ENCODE data around the gene LMO2.

The LMO2 gene

GRCh38 chr11:33884601-33885000, 7.3 kb downstream of the LMO2 start:
- Histone ChIP-seq H3K4me2 (no peak overlapping the region), H3K36me3 (ENCODE audit: insufficient read depth) (no peaks in the 10 kb centered on the region), H3K9ac (no peak overlapping the region), H3K79me2 (ENCODE audit: insufficient read depth, low read depth) (no peaks in the 10 kb centered on the region), H3K4me3 (IDR thresholded peaks at IDR 0.05; ENCODE audit: insufficient read depth, low read depth, low read length) (no peak overlapping the region), H3K4me1 (ENCODE audit: low read depth, poor library complexity, severe bottlenecking) (no peaks in the 10 kb centered on the region), H2AFZ (ENCODE audit: low read depth) (no peak overlapping the region), H3K27ac (no peak overlapping the region), H3K27me3 (ENCODE audit: insufficient read depth, low read depth) (no peaks in the 10 kb centered on the region), H4K20me1 (ENCODE audit: insufficient read depth) (no peaks in the 10 kb centered on the region)
- TF ChIP-seq CTCF (conservative IDR thresholded peaks at IDR 0.05; ENCODE audit: low read depth, low read length) = no peak

GRCh38 chr11:33884035-33884434, 7.8 kb downstream of the LMO2 start:
- Histone ChIP-seq H3K9ac (no peak overlapping the region), H3K79me2 (ENCODE audit: insufficient read depth, low read depth) (no peaks in the 10 kb centered on the region), H3K4me3 (IDR thresholded peaks at IDR 0.05; ENCODE audit: insufficient read depth, low read depth, low read length) (no peak overlapping the region), H4K20me1 (ENCODE audit: insufficient read depth) (no peaks in the 10 kb centered on the region), H3K4me1 (ENCODE audit: low read depth, poor library complexity, severe bottlenecking) (no peaks in the 10 kb centered on the region), H3K4me2 (no peak overlapping the region), H3K27ac (no peak overlapping the region), H2AFZ (ENCODE audit: low read depth) (no peak overlapping the region), H3K27me3 (ENCODE audit: insufficient read depth, low read depth) (no peaks in the 10 kb centered on the region), H3K36me3 (ENCODE audit: insufficient read depth) (no peaks in the 10 kb centered on the region)
- no peak for TF ChIP-seq CTCF (conservative IDR thresholded peaks at IDR 0.05; ENCODE audit: low read depth, low read length)

GRCh38 chr11:33881651-33882503, 10.0 kb downstream of the LMO2 start:
- Histone ChIP-seq H4K20me1 (ENCODE audit: insufficient read depth) (no peaks in the 10 kb centered on the region), H3K79me2 (ENCODE audit: insufficient read depth, low read depth) (no peaks in the 10 kb centered on the region), H3K9ac (no peak overlapping the region), H2AFZ (ENCODE audit: low read depth) (no peak overlapping the region), H3K36me3 (ENCODE audit: insufficient read depth) (no peaks in the 10 kb centered on the region), H3K4me1 (ENCODE audit: low read depth, poor library complexity, severe bottlenecking) (no peaks in the 10 kb centered on the region), H3K4me3 (IDR thresholded peaks at IDR 0.05; ENCODE audit: insufficient read depth, low read depth, low read length) (no peak overlapping the region), H3K27me3 (ENCODE audit: insufficient read depth, low read depth) (no peaks in the 10 kb centered on the region), H3K4me2 (no peak overlapping the region), H3K27ac (no peak overlapping the region)
- no peak for TF ChIP-seq CTCF (conservative IDR thresholded peaks at IDR 0.05; ENCODE audit: low read depth, low read length)

GRCh38 chr11:33880979-33881378, 10.9 kb downstream of the LMO2 start:
- no peaks in the 10 kb centered on the region for H3K4me1 ChIP-seq (ENCODE audit: low read depth, poor library complexity, severe bottlenecking)
- H3K27ac ChIP-seq = no peak overlapping the region
- no peak overlapping the region for H3K9ac ChIP-seq
- H4K20me1 ChIP-seq (ENCODE audit: insufficient read depth) = no peaks in the 10 kb centered on the region
- H3K79me2 ChIP-seq (ENCODE audit: insufficient read depth, low read depth) = no peaks in the 10 kb centered on the region
- H2AFZ ChIP-seq (ENCODE audit: low read depth) = no peak overlapping the region
- TF ChIP-seq CTCF (conservative IDR thresholded peaks at IDR 0.05; ENCODE audit: low read depth, low read length) = no peak
- H3K36me3 ChIP-seq (ENCODE audit: insufficient read depth) = no peaks in the 10 kb centered on the region
- H3K4me2 ChIP-seq = no peak overlapping the region
- no peak overlapping the region for H3K4me3 ChIP-seq (IDR thresholded peaks at IDR 0.05; ENCODE audit: insufficient read depth, low read depth, low read length)
- H3K27me3 ChIP-seq (ENCODE audit: insufficient read depth, low read depth) = no peaks in the 10 kb centered on the region
